IMR-90 (cell line): Measurements from ENCODE around the gene PCDHGA8. TPM values are rescaled to one million over a fixed set of nuclear protein-coding genes. Genes with fewer than 3 reads are reported as not detected.
"Not testable (repeated sequence)": the region's sequence is repeated elsewhere in the genome, so short reads cannot be mapped to it uniquely, and the experiment has no call there.

Experiments
- ATAC-seq: fragments of 200-7000 bp; cut with Tn5 transposase; 2 replicates; pipeline ENCODE4 v1.9.1; 2020; ENCODE audit warnings: low read depth, mild to moderate bottlenecking, moderate library complexity
- BruUV-seq: library from RNA; stranded (reverse); fragments of 400-500 nt; replicated peaks from 2 replicates; lab custom pipeline; 2021; lab: Mats Ljungman, UMichigan
- CTCF ChIA-PET: fragments of 300-600 bp; formaldehyde crosslinking; extraction: SDS; loops from one replicate; lab custom pipeline; 2021; ENCODE audit warnings: antibody characterized with exemption; lab: Yijun Ruan, JAX
- POLR2A ChIA-PET: fragments of 300-600 bp; sonication (Branson Sonifier 250); formaldehyde crosslinking; loops from one replicate; lab custom pipeline; 2022; ENCODE audit warnings: antibody characterized with exemption; ENCODE audit not compliant: unreplicated experiment; lab: Charles Lee
- DNase-seq: peaks from one replicate; pipeline ENCODE4 v3.0.0; 2013
- H2AFZ ChIP-seq: replicated peaks from 2 replicates; pipeline ENCODE3; 2013; ENCODE audit warnings: low read length, mild to moderate bottlenecking; ENCODE audit not compliant: poor library complexity
- H2AK5ac ChIP-seq: 2 replicates; pipeline ENCODE4 v1.6.1; 2013; ENCODE audit warnings: low read depth, low read length, inconsistent platforms
- H2AK9ac ChIP-seq: replicated peaks from 2 replicates; pipeline ENCODE3; 2013; ENCODE audit warnings: mild to moderate bottlenecking, low read depth, low read length, moderate library complexity; ENCODE audit not compliant: poor library complexity
- H2BK120ac ChIP-seq: 2 replicates; pipeline ENCODE4 v1.6.1; 2013; ENCODE audit warnings: low read depth, low read length, inconsistent platforms
- H2BK15ac ChIP-seq: 3 replicates; pipeline ENCODE4 v1.6.1; 2013; ENCODE audit warnings: low read depth, low read length, inconsistent platforms
- H2BK20ac ChIP-seq: 2 replicates; pipeline ENCODE4 v1.6.1; 2013; ENCODE audit warnings: low read depth, mild to moderate bottlenecking, inconsistent platforms, low read length, moderate library complexity
- H2BK5ac ChIP-seq: 2 replicates; pipeline ENCODE4 v1.6.1; 2013; ENCODE audit warnings: mild to moderate bottlenecking, low read depth, low read length, inconsistent platforms; ENCODE audit not compliant: poor library complexity, severe bottlenecking
- H3K14ac ChIP-seq: replicated peaks from 2 replicates; pipeline ENCODE4 v1.6.1; 2013; ENCODE audit warnings: low read depth, low read length, inconsistent platforms
- H3K18ac ChIP-seq: 2 replicates; pipeline ENCODE4 v1.6.1; 2013; ENCODE audit warnings: low read depth, low read length, control low read depth
- H3K23ac ChIP-seq: 2 replicates; pipeline ENCODE4 v1.6.1; 2013; ENCODE audit warnings: low read depth, low read length, inconsistent platforms
- H3K27ac ChIP-seq: 2 replicates; pipeline ENCODE4 v1.5.1; 2013; ENCODE audit warnings: mild to moderate bottlenecking, control low read depth, low read length; ENCODE audit not compliant: insufficient read depth
- H3K27me3 ChIP-seq: 2 replicates; pipeline ENCODE4 v1.6.1; 2013; ENCODE audit warnings: low read length; ENCODE audit not compliant: control insufficient read depth, insufficient read depth
- H3K36me3 ChIP-seq: 2 replicates; pipeline ENCODE4 v1.6.1; 2013; ENCODE audit warnings: low read length, mixed read lengths; ENCODE audit not compliant: control insufficient read depth, insufficient read depth
- H3K4ac ChIP-seq: 2 replicates; pipeline ENCODE4 v1.6.1; 2013; ENCODE audit warnings: low read depth, low read length, inconsistent platforms
- H3K4me1 ChIP-seq: 2 replicates; pipeline ENCODE4 v1.6.1; 2013; ENCODE audit warnings: low read length, mixed read lengths; ENCODE audit not compliant: control insufficient read depth, insufficient read depth
- H3K4me2 ChIP-seq: 2 replicates; pipeline ENCODE4 v1.6.1; 2013; ENCODE audit warnings: low read depth, mild to moderate bottlenecking, control low read depth, low read length, moderate library complexity
- H3K4me3 ChIP-seq: 2 replicates; pipeline ENCODE4 v1.5.1; 2013; ENCODE audit warnings: low read depth, mild to moderate bottlenecking, control low read depth, low read length, moderate library complexity; ENCODE audit not compliant: insufficient read depth
- H3K56ac ChIP-seq: 2 replicates; pipeline ENCODE4 v1.6.1; 2013; ENCODE audit warnings: low read length, inconsistent platforms; ENCODE audit not compliant: insufficient read depth; ENCODE audit errors: extremely low read depth
- H3K79me1 ChIP-seq, 2 experiments: 2 replicates each; pipeline ENCODE4 v1.6.1; 2013; ENCODE audit warnings: low read length in 2 of 2, inconsistent platforms in 1 of 2, low read depth in 1 of 2
- H3K9ac ChIP-seq: 2 replicates; pipeline ENCODE4 v1.6.1; 2013; ENCODE audit warnings: low read depth, low read length, control low read depth
- H3K9me1 ChIP-seq: 2 replicates; pipeline ENCODE4 v1.6.1; 2013; ENCODE audit warnings: low read length, inconsistent platforms; ENCODE audit not compliant: insufficient read depth
- H3K9me3 ChIP-seq: 2 replicates; pipeline ENCODE4 v1.6.1; 2013; ENCODE audit warnings: low read length; ENCODE audit not compliant: control insufficient read depth, insufficient read depth
- H4K20me1 ChIP-seq: 2 replicates; pipeline ENCODE4 v1.6.1; 2013; ENCODE audit warnings: low read length, inconsistent platforms; ENCODE audit not compliant: insufficient read depth
- H4K5ac ChIP-seq: 2 replicates; pipeline ENCODE4 v1.6.1; 2013; ENCODE audit warnings: mild to moderate bottlenecking, low read depth, low read length, control low read depth
- H4K8ac ChIP-seq, 2 experiments: 2 replicates each; pipeline ENCODE4 v1.6.1; 2013; ENCODE audit warnings: low read depth in 2 of 2, low read length in 2 of 2, control low read depth in 1 of 2, inconsistent platforms in 1 of 2
- H4K91ac ChIP-seq: 2 replicates; pipeline ENCODE4 v1.6.1; 2013; ENCODE audit warnings: low read depth, low read length, inconsistent platforms; ENCODE audit not compliant: insufficient read depth
- MXI1 ChIP-seq: IDR thresholded peaks from 2 replicates; pipeline ENCODE4 v1.6.1; 2012; ENCODE audit warnings: low read depth, mild to moderate bottlenecking, low read length, moderate library complexity, borderline replicate concordance
- RFX5 ChIP-seq: IDR thresholded peaks from 2 replicates; pipeline ENCODE4 v1.8.0; 2012; ENCODE audit warnings: low read depth, mild to moderate bottlenecking, low read length, moderate library complexity
- WGBS, 2 experiments: methylation state at CpG; one replicate each; pipeline versions ENCODE4 v1.1.5 to v1.1.7; 2013; ENCODE audit warnings: missing lambda C conversion rate in 2 of 2; ENCODE audit not compliant: insufficient read length in 1 of 2; ENCODE audit errors: extremely low coverage in 2 of 2; 5-methylcytosine and 5-hydroxymethylcytosine counted together
- dilution Hi-C: fragments of 300-500 bp; cut with HindIII; formaldehyde crosslinking; loops from one replicate; pipeline ENCODE4 v1.14.3; 2018; ENCODE audit warnings: low sequenced_read_pairs; ENCODE audit not compliant: unreplicated experiment
- in situ Hi-C: fragments of 300-500 bp; cut with MboI; formaldehyde crosslinking; loops from 3 replicates; pipeline ENCODE4 v1.14.3; 2019; ENCODE audit warnings: low sequenced_read_pairs, inconsistent platforms, mixed read lengths
- intact Hi-C: fragments of 100-400 bp; cut with micrococcal nuclease; formaldehyde crosslinking; loops from 2 replicates; pipeline ENCODE4 v1.10.0; 2022
- polyA plus RNA-seq, 3 experiments: library from polyadenylated mRNA; depleted of rRNA; stranded (reverse); fragments of >200 nt; gene quantifications; 2 replicates each; pipeline ENCODE4 v1.2.3, GENCODE V29; 2012; ENCODE audit warnings: low replicate concordance in 1 of 3
- total RNA-seq: library from RNA; depleted of rRNA; stranded (reverse); fragments of >200 nt; gene quantifications from 2 replicates; pipeline ENCODE4 v1.2.3, GENCODE V29; 2012

PCDHGA8 gene
- total and polyA plus RNA-seq, 2 of the 4 experiments (the other 2 are of a cell fraction): 0.89 to 2.0 TPM

- 60% methylated on average over 8 of the region's 14 CpGs; no CpG with 5 or more reads in 1 of the 2 experiments for WGBS, 2 experiments
- ATAC-seq (no peak), DNase-seq (no peak)
- no peak for TF ChIP-seq RFX5
- no peak for TF ChIP-seq MXI1
- ChIA-PET CTCF (interaction anchor here (0.8 to 1.3 kb wide), 3 partner anchors 16 to 186 kb away, joined by 3 to 7 read pairs (median 4); no protein-coding TSS in a partner anchor), POLR2A (no interaction called here)
- Histone ChIP-seq H2BK20ac (no peak overlapping the region), H3K4me2 (0 out of 2 replicates have a peak overlapping the region, but pooled peaks have one; percentile 8), H2AK5ac (no peak overlapping the region), H3K36me3 (peaks cover 23% of the 10 kb centered on the region), H3K23ac (no peak overlapping the region), H3K27ac (no peak overlapping the region), H2AFZ (peak overlapping the region; percentile 3), H3K56ac (no peak overlapping the region), H4K8ac (no peak overlapping the region), H3K4ac (no peak overlapping the region), H3K4me3 (no peak overlapping the region), H4K20me1 (no peaks in the 10 kb centered on the region), H2BK5ac (no peak overlapping the region), H3K27me3 (no peaks in the 10 kb centered on the region), H2BK120ac (no peak overlapping the region), H3K79me1 (no peaks in the 10 kb centered on the region), H3K18ac (no peak overlapping the region), H4K5ac (no peak overlapping the region), H3K14ac (no peak overlapping the region), H3K9me1 (no peaks in the 10 kb centered on the region), H2BK15ac (no peak overlapping the region), H4K91ac (no peak overlapping the region), H3K4me1 (no peaks in the 10 kb centered on the region), H2AK9ac (no peak overlapping the region), H3K9me3 (peaks cover 61% of the 10 kb centered on the region), H3K9ac (no peak overlapping the region)
- in situ Hi-C loops (no loop called here), dilution Hi-C loops (no loop called here), intact Hi-C loops (no loop called here)
- no TSS peak for BruUV-seq
Measured at GRCh38 chr5:141374627-141375026, 17.8 kb upstream of the PCDHGA8 start.

- in situ Hi-C loops, H3K4me1 ChIP-seq, H3K4me2 ChIP-seq, H3K56ac ChIP-seq, H2BK20ac ChIP-seq, H3K9ac ChIP-seq, H3K23ac ChIP-seq, H2BK120ac ChIP-seq, H3K4ac ChIP-seq, H2BK15ac ChIP-seq, H3K9me1 ChIP-seq, intact Hi-C loops, H3K27ac ChIP-seq, H2AFZ ChIP-seq, H4K5ac ChIP-seq, H4K91ac ChIP-seq, BruUV-seq, H3K27me3 ChIP-seq, H4K8ac ChIP-seq, ATAC-seq, H2BK5ac ChIP-seq, H3K18ac ChIP-seq, H3K4me3 ChIP-seq, H4K20me1 ChIP-seq, dilution Hi-C loops, DNase-seq, H3K79me1 ChIP-seq, POLR2A ChIA-PET, H2AK9ac ChIP-seq, H3K14ac ChIP-seq, CTCF ChIA-PET, H2AK5ac ChIP-seq: not testable (repeated sequence)
- 40% methylated on average over 9 of the region's 48 CpGs; no CpG with 5 or more reads in 1 of the 2 experiments for WGBS, 2 experiments
- Histone ChIP-seq H3K9me3 (peaks cover 54% of the 10 kb centered on the region), H3K36me3 (peaks cover 20% of the 10 kb centered on the region)
Measured at GRCh38 chr5:141375444-141376155, 16.8 kb upstream of the PCDHGA8 start.
